ENCODE data around the gene LIN7A.

The LIN7A gene

GRCh38 chr12:80939231-80939950, 1.7 kb upstream of the LIN7A start:
- H3K27ac ChIP-seq: no peak overlapping the region
- no peak for TF ChIP-seq CTCF (conservative IDR thresholded peaks at IDR 0.05)

GRCh38 chr12:80938397-80938796, 663 bp upstream of the LIN7A start:
- no peak for TF ChIP-seq CTCF (conservative IDR thresholded peaks at IDR 0.05)
- no peak overlapping the region for H3K27ac ChIP-seq

GRCh38 chr12:80936642-80937390, 918 bp downstream of the LIN7A start:
- peak overlapping the region; percentile 75 for H3K27ac ChIP-seq
- TF ChIP-seq CTCF (conservative IDR thresholded peaks at IDR 0.05): peak; percentile 12; the same call in 1 of the 2 replicates

- TF ChIP-seq CTCF (conservative IDR thresholded peaks at IDR 0.05): no peak
Observed at GRCh38 chr12:80936353-80936641, 1.4 kb downstream of the LIN7A start.

GRCh38 chr12:80935111-80935510, 2.6 kb downstream of the LIN7A start:
- H3K27ac ChIP-seq: no peak overlapping the region
- no peak for TF ChIP-seq CTCF (conservative IDR thresholded peaks at IDR 0.05)

More at GRCh38 chr12:80936353-80936641, 1.4 kb downstream of the LIN7A start:
- peak overlapping the region; percentile 75 for H3K27ac ChIP-seq

- H3K27ac ChIP-seq: peak overlapping the region; percentile 56
- TF ChIP-seq CTCF (conservative IDR thresholded peaks at IDR 0.05): no peak
Observed at GRCh38 chr12:80925983-80926382, 11.8 kb downstream of the LIN7A start.

GRCh38 chr12:80925237-80925636, 12.5 kb downstream of the LIN7A start:
- no peak for TF ChIP-seq CTCF (conservative IDR thresholded peaks at IDR 0.05)
- peak overlapping the region; percentile 56 for H3K27ac ChIP-seq
